Astrocyte (in vitro differentiated cells and primary cell): ENCODE results near the gene CT45A2.
"Not testable (repeated sequence)": the region's sequence is repeated elsewhere in the genome, so short reads cannot be mapped to it uniquely, and the experiment has no call there.

Source experiments
- EZH2 ChIP-seq: IDR thresholded peaks from 2 replicates; pipeline ENCODE4 v1.6.1; 2012; ENCODE audit warnings: mild to moderate bottlenecking, low read length, inconsistent platforms; ENCODE audit not compliant: insufficient read depth
- TF ChIP-seq, protein P1 (sequence below): IDR thresholded peaks from 2 replicates; pipeline ENCODE4 v1.5.1; 2011; ENCODE audit warnings: low read depth, mild to moderate bottlenecking, inconsistent platforms, low read length, moderate library complexity; ENCODE audit not compliant: insufficient read depth

DNA sequence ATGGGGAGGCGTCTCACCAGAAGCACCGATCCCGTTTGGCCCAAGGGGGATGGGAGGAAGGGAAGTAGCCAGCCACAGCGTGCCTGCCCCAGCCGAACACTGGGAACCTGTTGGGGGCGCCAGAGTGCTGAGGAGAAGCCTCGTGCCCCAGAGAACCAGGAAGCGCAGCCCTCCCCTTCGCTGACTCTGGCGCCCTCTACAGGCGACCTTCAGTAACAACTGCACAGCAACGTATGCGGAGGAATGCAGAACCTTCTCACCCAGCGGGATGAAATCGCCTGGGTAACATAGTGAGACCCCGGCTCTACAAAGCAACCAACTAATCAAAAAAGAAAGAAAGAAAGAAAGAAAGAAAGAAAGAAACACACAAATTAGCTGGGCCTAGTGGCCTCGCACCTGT is 51.7 kb downstream of the CT45A2 start, which contains the start of gene CT45A3:
- TF ChIP-seq, protein P1, sequence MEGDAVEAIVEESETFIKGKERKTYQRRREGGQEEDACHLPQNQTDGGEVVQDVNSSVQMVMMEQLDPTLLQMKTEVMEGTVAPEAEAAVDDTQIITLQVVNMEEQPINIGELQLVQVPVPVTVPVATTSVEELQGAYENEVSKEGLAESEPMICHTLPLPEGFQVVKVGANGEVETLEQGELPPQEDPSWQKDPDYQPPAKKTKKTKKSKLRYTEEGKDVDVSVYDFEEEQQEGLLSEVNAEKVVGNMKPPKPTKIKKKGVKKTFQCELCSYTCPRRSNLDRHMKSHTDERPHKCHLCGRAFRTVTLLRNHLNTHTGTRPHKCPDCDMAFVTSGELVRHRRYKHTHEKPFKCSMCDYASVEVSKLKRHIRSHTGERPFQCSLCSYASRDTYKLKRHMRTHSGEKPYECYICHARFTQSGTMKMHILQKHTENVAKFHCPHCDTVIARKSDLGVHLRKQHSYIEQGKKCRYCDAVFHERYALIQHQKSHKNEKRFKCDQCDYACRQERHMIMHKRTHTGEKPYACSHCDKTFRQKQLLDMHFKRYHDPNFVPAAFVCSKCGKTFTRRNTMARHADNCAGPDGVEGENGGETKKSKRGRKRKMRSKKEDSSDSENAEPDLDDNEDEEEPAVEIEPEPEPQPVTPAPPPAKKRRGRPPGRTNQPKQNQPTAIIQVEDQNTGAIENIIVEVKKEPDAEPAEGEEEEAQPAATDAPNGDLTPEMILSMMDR = not testable (repeated sequence)
- TF ChIP-seq EZH2 = not testable (repeated sequence)
